H9 (cell line): ENCODE data around the gene OR5K4. TPM values are rescaled to one million over a fixed set of nuclear protein-coding genes. Genes with fewer than 3 reads are reported as not detected.

Source experiments
- DNase-seq: peaks from one replicate; pipeline ENCODE4 v3.0.0-alpha.2; 2017
- H2AFZ ChIP-seq: one replicate; pipeline ENCODE4 v1.6.1; 2013; ENCODE audit warnings: mild to moderate bottlenecking, low read length, control low read depth, moderate library complexity
- H2AK5ac ChIP-seq: 2 replicates; pipeline ENCODE4 v1.6.1; 2013; ENCODE audit warnings: low read length, control low read depth, mixed read lengths; ENCODE audit not compliant: insufficient read length
- H2BK120ac ChIP-seq: one replicate; pipeline ENCODE4 v1.6.1; 2013; ENCODE audit warnings: low read depth, mild to moderate bottlenecking, low read length, control low read depth, inconsistent platforms; ENCODE audit not compliant: poor library complexity, severe bottlenecking
- H2BK12ac ChIP-seq: 2 replicates; pipeline ENCODE4 v1.6.1; 2013; ENCODE audit warnings: low read length, control low read depth, mixed read lengths, low read depth; ENCODE audit not compliant: insufficient read length
- H2BK15ac ChIP-seq: 2 replicates; pipeline ENCODE4 v1.6.1; 2013; ENCODE audit warnings: low read depth, low read length, control low read depth
- H2BK20ac ChIP-seq: one replicate; pipeline ENCODE4 v1.6.1; 2013; ENCODE audit warnings: low read depth, mild to moderate bottlenecking, low read length, control low read depth, inconsistent platforms; ENCODE audit not compliant: poor library complexity, severe bottlenecking
- H2BK5ac ChIP-seq: 2 replicates; pipeline ENCODE4 v1.6.1; 2013; ENCODE audit warnings: low read length, control low read depth, mixed read lengths; ENCODE audit not compliant: insufficient read length
- H3K14ac ChIP-seq: 2 replicates; pipeline ENCODE4 v1.6.1; 2013; ENCODE audit warnings: low read length, control low read depth; ENCODE audit not compliant: insufficient read depth
- H3K18ac ChIP-seq: 2 replicates; pipeline ENCODE4 v1.6.1; 2013; ENCODE audit warnings: low read depth, mild to moderate bottlenecking, mixed read lengths, low read length, control low read depth; ENCODE audit not compliant: insufficient read length
- H3K23ac ChIP-seq: 2 replicates; pipeline ENCODE4 v1.6.1; 2013; ENCODE audit warnings: low read length, control low read depth, mixed read lengths, low read depth; ENCODE audit not compliant: insufficient read length
- H3K23me2 ChIP-seq: 2 replicates; pipeline ENCODE4 v1.6.1; 2013; ENCODE audit warnings: low read depth, mild to moderate bottlenecking, mixed read lengths, low read length, control low read depth; ENCODE audit not compliant: insufficient read length, poor library complexity, severe bottlenecking
- H3K27ac ChIP-seq: 2 replicates; pipeline ENCODE4 v1.5.1; 2013; ENCODE audit warnings: low read length, control low read depth, mixed read lengths, low read depth; ENCODE audit not compliant: insufficient read length
- H3K27me3 ChIP-seq: 2 replicates; pipeline ENCODE4 v1.6.1; 2013; ENCODE audit warnings: low read length, control low read depth, inconsistent platforms; ENCODE audit not compliant: insufficient read depth
- H3K4ac ChIP-seq: 2 replicates; pipeline ENCODE4 v1.6.1; 2013; ENCODE audit warnings: low read depth, mild to moderate bottlenecking, control low read depth, inconsistent platforms, low read length, moderate library complexity
- H3K4me1 ChIP-seq: 2 replicates; pipeline ENCODE4 v1.6.1; 2013; ENCODE audit warnings: low read length, control low read depth, inconsistent platforms; ENCODE audit not compliant: insufficient read depth
- H3K4me2 ChIP-seq: 2 replicates; pipeline ENCODE4 v1.6.1; 2013; ENCODE audit warnings: low read length, control low read depth, mixed read lengths; ENCODE audit not compliant: insufficient read length, insufficient read depth
- H3K56ac ChIP-seq: 2 replicates; pipeline ENCODE4 v1.6.1; 2013; ENCODE audit warnings: low read depth, mild to moderate bottlenecking, mixed read lengths, low read length, control low read depth; ENCODE audit not compliant: insufficient read length
- H3K79me1 ChIP-seq: 2 replicates; pipeline ENCODE4 v1.6.1; 2013; ENCODE audit warnings: low read depth, mild to moderate bottlenecking, moderate library complexity, low read length, control low read depth, inconsistent platforms; ENCODE audit not compliant: insufficient read depth, poor library complexity, severe bottlenecking
- H3K79me2 ChIP-seq: 2 replicates; pipeline ENCODE4 v1.6.1; 2013; ENCODE audit warnings: low read length, control low read depth, inconsistent platforms; ENCODE audit not compliant: insufficient read depth
- H3K9ac ChIP-seq: 2 replicates; pipeline ENCODE4 v1.6.1; 2013; ENCODE audit warnings: low read length, control low read depth, mixed read lengths; ENCODE audit not compliant: insufficient read length; ENCODE audit errors: extremely low read depth
- H3K9me3 ChIP-seq: one replicate; pipeline ENCODE4 v1.6.1; 2013; ENCODE audit warnings: low read depth, low read length, inconsistent platforms; ENCODE audit not compliant: control insufficient read depth
- H3T11ph ChIP-seq: one replicate; pipeline ENCODE4 v1.6.1; 2013; ENCODE audit warnings: mild to moderate bottlenecking, low read length, control low read depth, inconsistent platforms
- H4K20me1 ChIP-seq: one replicate; pipeline ENCODE4 v1.6.1; 2013; ENCODE audit not compliant: control insufficient read depth, insufficient read length, insufficient read depth
- H4K5ac ChIP-seq: 2 replicates; pipeline ENCODE4 v1.6.1; 2013; ENCODE audit warnings: low read depth, mild to moderate bottlenecking, mixed read lengths, low read length, control low read depth; ENCODE audit not compliant: insufficient read length
- H4K8ac ChIP-seq: replicated peaks from 2 replicates; pipeline ENCODE4 v1.6.1; 2013; ENCODE audit warnings: low read length, control low read depth, mixed read lengths, low read depth; ENCODE audit not compliant: insufficient read length
- H4K91ac ChIP-seq: 2 replicates; pipeline ENCODE4 v1.6.1; 2013; ENCODE audit warnings: low read depth, mild to moderate bottlenecking, moderate library complexity, mixed read lengths, low read length, control low read depth; ENCODE audit not compliant: insufficient read length
- H3K27ac Mint-ChIP-seq, 3 experiments: 2 replicates in 2 of 3; 3 replicates in 1 of 3; pipeline ENCODE4 v1.8.0; 2020 to 2021; ENCODE audit warnings: mixed read lengths in 3 of 3, mild to moderate bottlenecking in 1 of 3, moderate library complexity in 1 of 3
- H3K27me3 Mint-ChIP-seq: 2 replicates; pipeline ENCODE4 v1.8.0; 2021; ENCODE audit warnings: low read depth, mild to moderate bottlenecking, moderate library complexity, mixed read lengths
- H3K36me3 Mint-ChIP-seq, 3 experiments: 2 replicates in 2 of 3; 3 replicates in 1 of 3; pipeline ENCODE4 v1.8.0; 2020 to 2021; ENCODE audit warnings: low read depth in 3 of 3, mixed read lengths in 3 of 3; ENCODE audit not compliant: insufficient read depth in 1 of 3
- H3K4me1 Mint-ChIP-seq, 2 experiments: 2 replicates each; pipeline ENCODE4 v1.8.0; 2020; ENCODE audit warnings: mixed read lengths in 2 of 2
- H3K4me3 Mint-ChIP-seq, 2 experiments: 2 replicates in 1 of 2; 3 replicates in 1 of 2; pipeline ENCODE4 v1.8.0; 2020 to 2021; ENCODE audit warnings: mild to moderate bottlenecking in 2 of 2, mixed read lengths in 2 of 2, moderate library complexity in 1 of 2
- H3K9me3 Mint-ChIP-seq, 2 experiments: 2 replicates in 1 of 2; 3 replicates in 1 of 2; pipeline ENCODE4 v1.8.0; 2020; ENCODE audit warnings: mild to moderate bottlenecking in 2 of 2, mixed read lengths in 2 of 2, moderate library complexity in 1 of 2
- CTCF ChIP-seq: fragments of 200-600 bp; sonication (generic); conservative IDR thresholded peaks from 3 replicates; pipeline ENCODE4 v1.8.0; 2021; ENCODE audit warnings: antibody characterized with exemption, mild to moderate bottlenecking
- total RNA-seq: library from RNA; stranded (reverse); gene quantifications from 2 replicates; pipeline ENCODE4 v1.2.1, GENCODE V29; 2021

The OR5K4 gene
- total RNA-seq, 1 experiment from 2014 or later, result not detected

DNA sequence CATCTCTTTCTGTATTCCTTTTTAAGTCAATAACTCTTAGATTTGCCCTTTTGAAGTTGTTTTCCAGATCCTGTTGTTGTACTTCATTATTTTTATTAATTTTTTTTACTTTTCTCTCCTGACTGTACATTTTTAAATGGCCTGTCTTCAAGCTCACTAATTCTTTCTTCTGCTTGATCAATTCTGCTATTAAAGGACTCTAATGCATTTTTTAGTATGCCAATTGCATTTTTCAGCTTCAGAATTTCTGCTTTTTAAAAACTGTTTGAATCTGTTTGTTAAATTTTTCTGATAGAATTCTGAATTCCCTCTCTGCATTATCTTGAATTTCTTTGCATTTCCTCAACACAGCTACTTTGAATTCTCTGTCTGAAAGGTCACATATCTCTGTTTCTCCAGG, 5.6 kb downstream of the OR5K4 start:
- H3K36me3 Mint-ChIP-seq, result peaks cover 2 to 17% (median 3%) of the 10 kb centered on the region in 3 experiments; a peak in 5 of 7 replicates
- Histone ChIP-seq H3K23me2 (no peaks in the 10 kb centered on the region), H3K27ac (no peak overlapping the region), H3K4me2 (no peak overlapping the region), H3K23ac (no peak overlapping the region), H3T11ph (no peak overlapping the region), H4K5ac (no peak overlapping the region), H2BK15ac (no peak overlapping the region), H2BK5ac (no peak overlapping the region), H2BK20ac (no peak overlapping the region), H3K9me3 (no peaks in the 10 kb centered on the region), H2AFZ (no peak overlapping the region), H2BK12ac (no peak overlapping the region), H4K20me1 (no peaks in the 10 kb centered on the region), H4K8ac (no peak overlapping the region), H3K79me2 (no peaks in the 10 kb centered on the region), H3K27me3 (no peaks in the 10 kb centered on the region), H3K4ac (no peak overlapping the region), H3K18ac (no peak overlapping the region), H3K4me1 (no peaks in the 10 kb centered on the region), H2BK120ac (no peak overlapping the region), H4K91ac (no peak overlapping the region), H3K9ac (no peak overlapping the region), H3K79me1 (no peaks in the 10 kb centered on the region), H3K14ac (no peak overlapping the region), H3K56ac (no peak overlapping the region), H2AK5ac (no peak overlapping the region)
- H3K9me3 Mint-ChIP-seq, result peaks cover 4 to 10% of the 10 kb centered on the region in 2 experiments; a peak in 4 of 5 replicates
- no peak for DNase-seq
- no peak for TF ChIP-seq CTCF
- no peaks in the 10 kb centered on the region for H3K27me3 Mint-ChIP-seq
- no peaks in the 10 kb centered on the region for H3K4me1 Mint-ChIP-seq
- no peak overlapping the region for H3K4me3 Mint-ChIP-seq
- H3K27ac Mint-ChIP-seq, result no peak overlapping the region
